AG09309 (cell line): ENCODE data around the gene WHAMM.

Source experiments
- DNase-seq: peaks from one replicate; pipeline ENCODE4 v3.0.0-alpha.2; 2010; ENCODE audit warnings: low read depth
- H3K4me3 ChIP-seq: 2 replicates; pipeline ENCODE4 v1.5.1; 2011; ENCODE audit warnings: mild to moderate bottlenecking, low read depth, low read length, moderate library complexity; ENCODE audit not compliant: control insufficient read depth
- TF ChIP-seq, protein P1 (sequence below): IDR thresholded peaks from 2 replicates; pipeline ENCODE4 v1.5.1; 2011; ENCODE audit warnings: mild to moderate bottlenecking, low read depth, low read length, inconsistent platforms; ENCODE audit not compliant: insufficient read depth, control insufficient read depth; ENCODE audit errors: missing control alignments

WHAMM gene

DNA sequence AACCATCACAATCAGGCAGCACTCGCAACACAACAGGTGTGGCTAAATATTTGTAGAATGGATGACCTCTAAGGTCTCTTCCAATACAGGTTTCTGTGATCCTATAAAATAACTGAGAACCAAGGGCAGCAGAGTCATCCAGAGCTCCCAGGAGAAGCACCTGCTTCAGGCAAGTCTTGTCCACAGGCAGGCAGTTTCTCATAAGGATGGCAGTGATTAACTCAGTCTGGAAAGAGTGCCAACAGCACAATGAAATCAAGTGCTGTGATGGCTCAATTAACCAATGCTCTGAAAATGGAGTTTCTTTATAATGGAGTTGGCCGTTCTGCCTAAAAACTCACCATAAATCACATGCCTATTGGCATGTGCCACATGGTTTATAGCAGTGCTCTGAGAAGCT, 72.3 kb downstream of the WHAMM start:
- DNase-seq: no peak
- TF ChIP-seq, protein P1, sequence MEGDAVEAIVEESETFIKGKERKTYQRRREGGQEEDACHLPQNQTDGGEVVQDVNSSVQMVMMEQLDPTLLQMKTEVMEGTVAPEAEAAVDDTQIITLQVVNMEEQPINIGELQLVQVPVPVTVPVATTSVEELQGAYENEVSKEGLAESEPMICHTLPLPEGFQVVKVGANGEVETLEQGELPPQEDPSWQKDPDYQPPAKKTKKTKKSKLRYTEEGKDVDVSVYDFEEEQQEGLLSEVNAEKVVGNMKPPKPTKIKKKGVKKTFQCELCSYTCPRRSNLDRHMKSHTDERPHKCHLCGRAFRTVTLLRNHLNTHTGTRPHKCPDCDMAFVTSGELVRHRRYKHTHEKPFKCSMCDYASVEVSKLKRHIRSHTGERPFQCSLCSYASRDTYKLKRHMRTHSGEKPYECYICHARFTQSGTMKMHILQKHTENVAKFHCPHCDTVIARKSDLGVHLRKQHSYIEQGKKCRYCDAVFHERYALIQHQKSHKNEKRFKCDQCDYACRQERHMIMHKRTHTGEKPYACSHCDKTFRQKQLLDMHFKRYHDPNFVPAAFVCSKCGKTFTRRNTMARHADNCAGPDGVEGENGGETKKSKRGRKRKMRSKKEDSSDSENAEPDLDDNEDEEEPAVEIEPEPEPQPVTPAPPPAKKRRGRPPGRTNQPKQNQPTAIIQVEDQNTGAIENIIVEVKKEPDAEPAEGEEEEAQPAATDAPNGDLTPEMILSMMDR: no peak

DNA sequence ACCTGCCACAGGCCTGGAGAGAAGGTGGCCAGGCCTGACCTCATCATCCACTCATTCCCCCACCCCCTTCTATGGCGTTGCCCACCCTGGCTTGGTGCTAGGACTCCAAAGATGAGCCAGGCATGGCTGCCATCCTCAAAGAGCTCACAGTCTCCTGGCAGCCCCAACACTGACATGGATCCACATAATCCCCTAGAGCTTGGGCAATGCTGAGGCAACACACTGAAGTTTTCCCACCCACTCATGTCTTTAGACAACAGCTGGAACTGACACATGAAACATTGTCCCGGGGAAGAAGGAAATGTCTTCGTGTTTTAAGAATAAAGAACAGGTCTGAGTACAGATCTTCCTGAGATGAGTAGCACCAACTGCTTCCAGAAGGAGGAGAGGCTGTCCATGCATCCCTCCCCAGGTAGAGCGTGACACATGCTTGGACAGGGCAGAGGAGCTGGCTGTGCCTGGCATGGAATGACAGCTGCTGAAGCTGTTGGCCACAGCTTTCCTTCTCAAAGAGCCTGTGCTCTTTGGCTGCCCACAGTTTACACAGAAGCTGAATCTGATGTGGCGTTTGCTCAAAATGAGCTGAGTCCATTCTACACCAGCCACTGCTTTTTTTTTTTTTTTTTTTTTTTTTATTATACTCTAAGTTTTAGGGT, 73.0 kb downstream of the WHAMM start:
- DNase-seq: no peak
- H3K4me3 ChIP-seq: no peak overlapping the region
- TF ChIP-seq, protein P1: no peak

More for the DNA sequence above, 72.3 kb downstream of the WHAMM start:
- H3K4me3 ChIP-seq: no peak overlapping the region
